Mammary epithelial cell (primary cell): ENCODE data around the gene MEF2B.

Experiments
- EZH2 ChIP-seq: IDR thresholded peaks from 2 replicates; pipeline ENCODE4 v1.6.1; 2012; ENCODE audit warnings: low read length, inconsistent platforms, borderline replicate concordance
- TF ChIP-seq, protein P1 (sequence below), 2 donors: IDR thresholded peaks in 1 of 2; conservative IDR thresholded peaks in 1 of 2; 2 replicates each; pipeline ENCODE4 v1.5.1; 2011 to 2012; ENCODE audit warnings: inconsistent platforms in 2 of 2, low read length in 2 of 2, mild to moderate bottlenecking in 2 of 2, control low read depth in 1 of 2, low read depth in 1 of 2; ENCODE audit not compliant: insufficient read depth in 1 of 2; ENCODE audit errors: extremely low read depth in 1 of 2

- TF ChIP-seq, protein P1, sequence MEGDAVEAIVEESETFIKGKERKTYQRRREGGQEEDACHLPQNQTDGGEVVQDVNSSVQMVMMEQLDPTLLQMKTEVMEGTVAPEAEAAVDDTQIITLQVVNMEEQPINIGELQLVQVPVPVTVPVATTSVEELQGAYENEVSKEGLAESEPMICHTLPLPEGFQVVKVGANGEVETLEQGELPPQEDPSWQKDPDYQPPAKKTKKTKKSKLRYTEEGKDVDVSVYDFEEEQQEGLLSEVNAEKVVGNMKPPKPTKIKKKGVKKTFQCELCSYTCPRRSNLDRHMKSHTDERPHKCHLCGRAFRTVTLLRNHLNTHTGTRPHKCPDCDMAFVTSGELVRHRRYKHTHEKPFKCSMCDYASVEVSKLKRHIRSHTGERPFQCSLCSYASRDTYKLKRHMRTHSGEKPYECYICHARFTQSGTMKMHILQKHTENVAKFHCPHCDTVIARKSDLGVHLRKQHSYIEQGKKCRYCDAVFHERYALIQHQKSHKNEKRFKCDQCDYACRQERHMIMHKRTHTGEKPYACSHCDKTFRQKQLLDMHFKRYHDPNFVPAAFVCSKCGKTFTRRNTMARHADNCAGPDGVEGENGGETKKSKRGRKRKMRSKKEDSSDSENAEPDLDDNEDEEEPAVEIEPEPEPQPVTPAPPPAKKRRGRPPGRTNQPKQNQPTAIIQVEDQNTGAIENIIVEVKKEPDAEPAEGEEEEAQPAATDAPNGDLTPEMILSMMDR (conservative IDR thresholded peaks at IDR 0.05 in 1 of 2, IDR thresholded peaks at IDR 0.05 in 1 of 2; ENCODE audit: extremely low read depth in 1 of 2, insufficient read depth in 1 of 2, low read depth in 1 of 2, low read length in 2 of 2): no peak
- TF ChIP-seq EZH2: no peak
These were observed 18.6 kb downstream of the MEF2B start for GRCh38 chr19:19151418-19151817.
